ENCODE measurements around the gene ZMYM1. TPM values are rescaled to one million over a fixed set of nuclear protein-coding genes. Genes with fewer than 3 reads are reported as not detected.
A peak's percentile ranks its signal among the peaks of the same experiment; 100 is the strongest.

ZMYM1 gene
- total and polyA plus RNA-seq, 2 experiments from 2014 or later, result 37.4 to 51.0 TPM

DNA sequence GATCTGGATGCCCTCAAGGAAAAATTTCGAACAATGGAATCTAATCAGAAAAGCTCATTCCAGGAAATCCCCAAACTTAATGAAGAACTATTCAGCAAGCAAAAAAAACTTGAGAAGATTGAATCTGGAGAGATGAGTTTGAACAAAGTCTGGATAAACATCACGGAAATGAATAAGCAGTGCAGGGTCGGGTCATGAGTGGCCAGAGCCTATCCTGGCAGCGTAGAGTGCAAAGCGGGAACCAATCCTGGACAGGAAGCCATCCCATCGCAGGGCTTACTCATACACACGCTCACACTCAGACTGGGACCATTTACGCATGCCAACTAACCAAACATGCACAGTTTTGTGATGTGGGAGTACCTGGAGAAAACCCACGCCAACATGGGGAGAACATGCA, 43.1 kb downstream of the ZMYM1 start:
- TF ChIP-seq ZNF114 (CRISPR knock-in tag; IDR thresholded peaks at IDR 0.05), result no peak
- TF ChIP-seq, protein P1, sequence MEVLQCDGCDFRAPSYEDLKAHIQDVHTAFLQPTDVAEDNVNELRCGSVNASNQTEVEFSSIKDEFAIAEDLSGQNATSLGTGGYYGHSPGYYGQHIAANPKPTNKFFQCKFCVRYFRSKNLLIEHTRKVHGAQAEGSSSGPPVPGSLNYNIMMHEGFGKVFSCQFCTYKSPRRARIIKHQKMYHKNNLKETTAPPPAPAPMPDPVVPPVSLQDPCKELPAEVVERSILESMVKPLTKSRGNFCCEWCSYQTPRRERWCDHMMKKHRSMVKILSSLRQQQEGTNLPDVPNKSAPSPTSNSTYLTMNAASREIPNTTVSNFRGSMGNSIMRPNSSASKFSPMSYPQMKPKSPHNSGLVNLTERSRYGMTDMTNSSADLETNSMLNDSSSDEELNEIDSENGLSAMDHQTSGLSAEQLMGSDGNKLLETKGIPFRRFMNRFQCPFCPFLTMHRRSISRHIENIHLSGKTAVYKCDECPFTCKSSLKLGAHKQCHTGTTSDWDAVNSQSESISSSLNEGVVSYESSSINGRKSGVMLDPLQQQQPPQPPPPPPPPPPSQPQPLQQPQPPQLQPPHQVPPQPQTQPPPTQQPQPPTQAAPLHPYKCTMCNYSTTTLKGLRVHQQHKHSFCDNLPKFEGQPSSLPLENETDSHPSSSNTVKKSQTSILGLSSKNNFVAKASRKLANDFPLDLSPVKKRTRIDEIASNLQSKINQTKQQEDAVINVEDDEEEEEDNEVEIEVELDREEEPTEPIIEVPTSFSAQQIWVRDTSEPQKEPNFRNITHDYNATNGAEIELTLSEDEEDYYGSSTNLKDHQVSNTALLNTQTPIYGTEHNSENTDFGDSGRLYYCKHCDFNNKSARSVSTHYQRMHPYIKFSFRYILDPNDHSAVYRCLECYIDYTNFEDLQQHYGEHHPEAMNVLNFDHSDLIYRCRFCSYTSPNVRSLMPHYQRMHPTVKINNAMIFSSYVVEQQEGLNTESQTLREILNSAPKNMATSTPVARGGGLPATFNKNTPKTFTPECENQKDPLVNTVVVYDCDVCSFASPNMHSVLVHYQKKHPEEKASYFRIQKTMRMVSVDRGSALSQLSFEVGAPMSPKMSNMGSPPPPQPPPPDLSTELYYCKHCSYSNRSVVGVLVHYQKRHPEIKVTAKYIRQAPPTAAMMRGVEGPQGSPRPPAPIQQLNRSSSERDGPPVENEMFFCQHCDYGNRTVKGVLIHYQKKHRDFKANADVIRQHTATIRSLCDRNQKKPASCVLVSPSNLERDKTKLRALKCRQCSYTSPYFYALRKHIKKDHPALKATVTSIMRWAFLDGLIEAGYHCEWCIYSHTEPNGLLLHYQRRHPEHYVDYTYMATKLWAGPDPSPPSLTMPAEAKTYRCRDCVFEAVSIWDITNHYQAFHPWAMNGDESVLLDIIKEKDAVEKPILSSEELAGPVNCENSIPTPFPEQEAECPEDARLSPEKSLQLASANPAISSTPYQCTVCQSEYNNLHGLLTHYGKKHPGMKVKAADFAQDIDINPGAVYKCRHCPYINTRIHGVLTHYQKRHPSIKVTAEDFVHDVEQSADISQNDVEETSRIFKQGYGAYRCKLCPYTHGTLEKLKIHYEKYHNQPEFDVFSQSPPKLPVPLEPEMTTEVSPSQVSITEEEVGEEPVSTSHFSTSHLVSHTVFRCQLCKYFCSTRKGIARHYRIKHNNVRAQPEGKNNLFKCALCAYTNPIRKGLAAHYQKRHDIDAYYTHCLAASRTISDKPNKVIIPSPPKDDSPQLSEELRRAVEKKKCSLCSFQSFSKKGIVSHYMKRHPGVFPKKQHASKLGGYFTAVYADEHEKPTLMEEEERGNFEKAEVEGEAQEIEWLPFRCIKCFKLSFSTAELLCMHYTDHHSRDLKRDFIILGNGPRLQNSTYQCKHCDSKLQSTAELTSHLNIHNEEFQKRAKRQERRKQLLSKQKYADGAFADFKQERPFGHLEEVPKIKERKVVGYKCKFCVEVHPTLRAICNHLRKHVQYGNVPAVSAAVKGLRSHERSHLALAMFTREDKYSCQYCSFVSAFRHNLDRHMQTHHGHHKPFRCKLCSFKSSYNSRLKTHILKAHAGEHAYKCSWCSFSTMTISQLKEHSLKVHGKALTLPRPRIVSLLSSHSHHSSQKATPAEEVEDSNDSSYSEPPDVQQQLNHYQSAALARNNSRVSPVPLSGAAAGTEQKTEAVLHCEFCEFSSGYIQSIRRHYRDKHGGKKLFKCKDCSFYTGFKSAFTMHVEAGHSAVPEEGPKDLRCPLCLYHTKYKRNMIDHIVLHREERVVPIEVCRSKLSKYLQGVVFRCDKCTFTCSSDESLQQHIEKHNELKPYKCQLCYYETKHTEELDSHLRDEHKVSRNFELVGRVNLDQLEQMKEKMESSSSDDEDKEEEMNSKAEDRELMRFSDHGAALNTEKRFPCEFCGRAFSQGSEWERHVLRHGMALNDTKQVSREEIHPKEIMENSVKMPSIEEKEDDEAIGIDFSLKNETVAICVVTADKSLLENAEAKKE (CRISPR knock-in tag; IDR thresholded peaks at IDR 0.05), result no peak
- TF ChIP-seq, protein P2, sequence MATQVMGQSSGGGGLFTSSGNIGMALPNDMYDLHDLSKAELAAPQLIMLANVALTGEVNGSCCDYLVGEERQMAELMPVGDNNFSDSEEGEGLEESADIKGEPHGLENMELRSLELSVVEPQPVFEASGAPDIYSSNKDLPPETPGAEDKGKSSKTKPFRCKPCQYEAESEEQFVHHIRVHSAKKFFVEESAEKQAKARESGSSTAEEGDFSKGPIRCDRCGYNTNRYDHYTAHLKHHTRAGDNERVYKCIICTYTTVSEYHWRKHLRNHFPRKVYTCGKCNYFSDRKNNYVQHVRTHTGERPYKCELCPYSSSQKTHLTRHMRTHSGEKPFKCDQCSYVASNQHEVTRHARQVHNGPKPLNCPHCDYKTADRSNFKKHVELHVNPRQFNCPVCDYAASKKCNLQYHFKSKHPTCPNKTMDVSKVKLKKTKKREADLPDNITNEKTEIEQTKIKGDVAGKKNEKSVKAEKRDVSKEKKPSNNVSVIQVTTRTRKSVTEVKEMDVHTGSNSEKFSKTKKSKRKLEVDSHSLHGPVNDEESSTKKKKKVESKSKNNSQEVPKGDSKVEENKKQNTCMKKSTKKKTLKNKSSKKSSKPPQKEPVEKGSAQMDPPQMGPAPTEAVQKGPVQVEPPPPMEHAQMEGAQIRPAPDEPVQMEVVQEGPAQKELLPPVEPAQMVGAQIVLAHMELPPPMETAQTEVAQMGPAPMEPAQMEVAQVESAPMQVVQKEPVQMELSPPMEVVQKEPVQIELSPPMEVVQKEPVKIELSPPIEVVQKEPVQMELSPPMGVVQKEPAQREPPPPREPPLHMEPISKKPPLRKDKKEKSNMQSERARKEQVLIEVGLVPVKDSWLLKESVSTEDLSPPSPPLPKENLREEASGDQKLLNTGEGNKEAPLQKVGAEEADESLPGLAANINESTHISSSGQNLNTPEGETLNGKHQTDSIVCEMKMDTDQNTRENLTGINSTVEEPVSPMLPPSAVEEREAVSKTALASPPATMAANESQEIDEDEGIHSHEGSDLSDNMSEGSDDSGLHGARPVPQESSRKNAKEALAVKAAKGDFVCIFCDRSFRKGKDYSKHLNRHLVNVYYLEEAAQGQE (IDR thresholded peaks at IDR 0.05; ENCODE audit: unreplicated experiment), result no peak
- TF ChIP-seq, protein P3, sequence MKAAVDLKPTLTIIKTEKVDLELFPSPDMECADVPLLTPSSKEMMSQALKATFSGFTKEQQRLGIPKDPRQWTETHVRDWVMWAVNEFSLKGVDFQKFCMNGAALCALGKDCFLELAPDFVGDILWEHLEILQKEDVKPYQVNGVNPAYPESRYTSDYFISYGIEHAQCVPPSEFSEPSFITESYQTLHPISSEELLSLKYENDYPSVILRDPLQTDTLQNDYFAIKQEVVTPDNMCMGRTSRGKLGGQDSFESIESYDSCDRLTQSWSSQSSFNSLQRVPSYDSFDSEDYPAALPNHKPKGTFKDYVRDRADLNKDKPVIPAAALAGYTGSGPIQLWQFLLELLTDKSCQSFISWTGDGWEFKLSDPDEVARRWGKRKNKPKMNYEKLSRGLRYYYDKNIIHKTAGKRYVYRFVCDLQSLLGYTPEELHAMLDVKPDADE (IDR thresholded peaks at IDR 0.05), result no peak
- TF ChIP-seq, protein P4, sequence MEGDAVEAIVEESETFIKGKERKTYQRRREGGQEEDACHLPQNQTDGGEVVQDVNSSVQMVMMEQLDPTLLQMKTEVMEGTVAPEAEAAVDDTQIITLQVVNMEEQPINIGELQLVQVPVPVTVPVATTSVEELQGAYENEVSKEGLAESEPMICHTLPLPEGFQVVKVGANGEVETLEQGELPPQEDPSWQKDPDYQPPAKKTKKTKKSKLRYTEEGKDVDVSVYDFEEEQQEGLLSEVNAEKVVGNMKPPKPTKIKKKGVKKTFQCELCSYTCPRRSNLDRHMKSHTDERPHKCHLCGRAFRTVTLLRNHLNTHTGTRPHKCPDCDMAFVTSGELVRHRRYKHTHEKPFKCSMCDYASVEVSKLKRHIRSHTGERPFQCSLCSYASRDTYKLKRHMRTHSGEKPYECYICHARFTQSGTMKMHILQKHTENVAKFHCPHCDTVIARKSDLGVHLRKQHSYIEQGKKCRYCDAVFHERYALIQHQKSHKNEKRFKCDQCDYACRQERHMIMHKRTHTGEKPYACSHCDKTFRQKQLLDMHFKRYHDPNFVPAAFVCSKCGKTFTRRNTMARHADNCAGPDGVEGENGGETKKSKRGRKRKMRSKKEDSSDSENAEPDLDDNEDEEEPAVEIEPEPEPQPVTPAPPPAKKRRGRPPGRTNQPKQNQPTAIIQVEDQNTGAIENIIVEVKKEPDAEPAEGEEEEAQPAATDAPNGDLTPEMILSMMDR (conservative IDR thresholded peaks at IDR 0.05; ENCODE audit: low read depth in 2 of 2), result no peak
- no peak for TF ChIP-seq POLR2AphosphoS5 (IDR thresholded peaks at IDR 0.05; ENCODE audit: low read depth)
- no peak for TF ChIP-seq ZNF331 (CRISPR knock-in tag; IDR thresholded peaks at IDR 0.05; ENCODE audit: low read depth)
- no peak for TF ChIP-seq STAT1 (IDR thresholded peaks at IDR 0.05; ENCODE audit: unreplicated experiment)
- TF ChIP-seq JUNB (IDR thresholded peaks at IDR 0.05; ENCODE audit: unreplicated experiment), result no peak
- H3K4me2 ChIP-seq, result no peak overlapping the region

More for the DNA sequence above, 43.1 kb downstream of the ZMYM1 start:
- Mint-ChIP-seq H3K36me3 (ENCODE audit: low read depth) (no peaks in the 10 kb centered on the region; the same call in 2 of the 3 replicates), H3K4me3 (no peak overlapping the region), H3K27me3 (ENCODE audit: insufficient read depth, low read depth, poor library complexity) (peaks cover 2% of the 10 kb centered on the region), H3K9me3 (peaks cover 12% of the 10 kb centered on the region), H3K27ac (no peak overlapping the region), H3K4me1 (no peaks in the 10 kb centered on the region)
- peaks cover 9% of the 10 kb centered on the region for H4K20me1 ChIP-seq (replicated peaks; ENCODE audit: insufficient read depth)
- no peaks in the 10 kb centered on the region for H3K79me2 ChIP-seq (replicated peaks; ENCODE audit: insufficient read depth)
- peaks cover 9% of the 10 kb centered on the region for H3F3A ChIP-seq (replicated peaks; ENCODE audit: low read depth)
- no peaks in the 10 kb centered on the region for H3K36me3 ChIP-seq (ENCODE audit: insufficient read depth)
- ATAC-seq (no peak), DNase-seq (ENCODE audit: low spot score) (no peak)
- H3K27me3 ChIP-seq (ENCODE audit: insufficient read depth), result no peaks in the 10 kb centered on the region
- H2AFZ ChIP-seq, result 0 out of 2 replicates have a peak overlapping the region, but pooled peaks have one; percentile 32
- no peak overlapping the region for H3K4me3 ChIP-seq
- no peak overlapping the region for H3K27ac ChIP-seq (ENCODE audit: low read depth)
- no peaks in the 10 kb centered on the region for H3K4me1 ChIP-seq (ENCODE audit: insufficient read depth)
- H3K9me2 ChIP-seq (ENCODE audit: insufficient read depth), result no peaks in the 10 kb centered on the region
